Stimulated activated CD8-positive, alpha-beta memory T cell treated with anti-CD3 and anti-CD28 coated beads, Interleukin-7, amount 100 ng/mL, for 4 hours (primary cell): ENCODE results near the gene AQP2.
A peak's percentile ranks its signal among the peaks of the same experiment; 100 is the strongest.

ENCODE experiments used
- DNase-seq, 2 donors: peaks; one replicate each; pipeline ENCODE4 v3.0.0-alpha.2; 2020; ENCODE audit warnings: low read depth in 2 of 2

Gene AQP2

GRCh38 chr12:49955899-49956662 is 5.5 kb downstream of the AQP2 start:
- no peak for DNase-seq

- DNase-seq, result no peak
These were observed 6.4 kb downstream of the AQP2 start for GRCh38 chr12:49956663-49957569.

GRCh38 chr12:49957570-49957967 is 7.0 kb downstream of the AQP2 start:
- DNase-seq, result no peak

GRCh38 chr12:49959685-49960473 is 9.3 kb downstream of the AQP2 start:
- no peak for DNase-seq

- DNase-seq, result no peak
These were observed 10.1 kb downstream of the AQP2 start for GRCh38 chr12:49960474-49961110.

- DNase-seq, result no peak
These were observed 10.8 kb downstream of the AQP2 start, which contains the start of gene AQP5 for GRCh38 chr12:49961111-49961922. TSS of gene AQP5 (plus strand) at chr12:49961872. CDS start at chr12:49962018, 146 bp downstream.

- DNase-seq, result no peak
These were observed 11.6 kb downstream of the AQP2 start for GRCh38 chr12:49961993-49962764.

- no peak for DNase-seq
These were observed 12.6 kb downstream of the AQP2 start for GRCh38 chr12:49962861-49963765.

- DNase-seq, result no peak
These were observed 13.7 kb downstream of the AQP2 start for GRCh38 chr12:49963976-49964815.

GRCh38 chr12:49964849-49965624 is 14.5 kb downstream of the AQP2 start:
- no peak for DNase-seq

GRCh38 chr12:49965836-49966235 is 15.3 kb downstream of the AQP2 start:
- no peak for DNase-seq

GRCh38 chr12:49966511-49967041 is 16.0 kb downstream of the AQP2 start:
- DNase-seq, result no peak

- DNase-seq, result peak; percentile 77 to 78
These were observed 16.7 kb downstream of the AQP2 start for GRCh38 chr12:49967042-49967776.

- DNase-seq, result no peak
These were observed 17.3 kb downstream of the AQP2 start for GRCh38 chr12:49967777-49968250.

GRCh38 chr12:49968471-49968870 is 17.9 kb downstream of the AQP2 start:
- no peak for DNase-seq

- DNase-seq, result no peak
These were observed 18.5 kb downstream of the AQP2 start for GRCh38 chr12:49969027-49969426.
